ENCODE data around the gene ANP32E. TPM values are rescaled to one million over a fixed set of nuclear protein-coding genes. Genes with fewer than 3 reads are reported as not detected.
A peak's percentile ranks its signal among the peaks of the same experiment; 100 is the strongest.
"Not testable (repeated sequence)": the region's sequence is repeated elsewhere in the genome, so short reads cannot be mapped to it uniquely, and the experiment has no call there.

The ANP32E gene
- total RNA-seq, 1 experiment from 2014 or later = 77.4 TPM

DNA sequence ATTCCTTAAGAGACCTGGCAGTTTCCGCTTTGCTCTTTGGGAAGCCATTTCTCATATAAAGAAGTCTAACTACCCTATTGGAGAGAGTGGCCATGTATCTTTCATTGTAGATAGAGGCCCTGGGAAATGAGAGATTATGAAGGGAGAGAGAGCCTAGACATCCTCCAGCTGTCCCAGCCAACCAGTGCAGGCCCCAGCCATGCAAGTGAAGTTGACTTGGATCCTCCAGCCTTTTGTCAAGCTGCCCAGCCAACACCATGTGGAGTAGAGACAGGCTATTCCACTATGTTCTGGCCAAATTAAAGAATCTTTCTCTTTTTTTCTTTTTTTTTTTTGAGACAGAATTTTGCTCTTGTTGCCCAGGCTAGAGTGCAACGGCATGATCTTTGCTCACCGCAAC, 7.1 kb upstream of the ANP32E start:
- H3K4me2 ChIP-seq (ENCODE audit: low read depth, low read length, poor library complexity, severe bottlenecking) = no peak overlapping the region

DNA sequence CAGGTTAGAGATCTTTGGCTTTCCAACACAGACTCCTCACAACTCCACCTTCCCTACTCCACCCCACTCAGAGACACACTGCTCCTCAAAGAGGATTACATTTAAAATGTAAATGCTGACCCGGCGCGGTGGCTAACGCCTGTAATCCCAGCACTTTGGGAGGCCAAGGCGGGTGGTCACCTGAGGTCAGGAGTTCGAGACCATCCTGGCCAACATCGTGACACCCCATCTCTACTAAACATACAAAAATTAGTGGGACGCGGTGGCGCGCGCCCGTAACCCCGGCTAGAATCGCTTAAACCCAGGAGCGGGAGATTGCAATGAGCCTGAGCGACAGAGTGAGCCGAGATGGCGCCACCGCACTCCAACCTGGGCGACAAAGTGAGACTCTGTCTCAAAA, 1.8 kb upstream of the ANP32E start:
- DNase-seq = no peak
- H3K27me3 ChIP-seq (ENCODE audit: low read length) = no peaks in the 10 kb centered on the region
- no peaks in the 10 kb centered on the region for H3K36me3 ChIP-seq (ENCODE audit: insufficient read depth, low read length)
- H3K4me3 ChIP-seq (ENCODE audit: low read length) = no peak overlapping the region
- no peak overlapping the region for H2AFZ ChIP-seq (ENCODE audit: low read length)
- H4K20me1 ChIP-seq (ENCODE audit: insufficient read depth, low read depth, low read length) = no peaks in the 10 kb centered on the region
- H3K9ac ChIP-seq (ENCODE audit: low read length) = no peak overlapping the region
- no peak overlapping the region for H3K27ac ChIP-seq (ENCODE audit: low read length)
- peaks cover 22% of the 10 kb centered on the region for H3K4me1 ChIP-seq (ENCODE audit: low read length)
- no peaks in the 10 kb centered on the region for H3K9me3 ChIP-seq (ENCODE audit: low read length)
- no peak overlapping the region for H3K4me2 ChIP-seq (ENCODE audit: low read depth, low read length, poor library complexity, severe bottlenecking)
- peaks cover 31% of the 10 kb centered on the region for H3K79me2 ChIP-seq (ENCODE audit: low read length)
- no peaks in the 10 kb centered on the region for H3K9me2 ChIP-seq (replicated peaks; ENCODE audit: insufficient read depth, low read length)

More for the DNA sequence above, 7.1 kb upstream of the ANP32E start:
- Histone ChIP-seq H3K79me2 (ENCODE audit: low read length) (no peaks in the 10 kb centered on the region), H3K27ac (ENCODE audit: low read length) (no peak overlapping the region), H3K27me3 (ENCODE audit: low read length) (no peaks in the 10 kb centered on the region), H4K20me1 (ENCODE audit: insufficient read depth, low read depth, low read length) (no peaks in the 10 kb centered on the region), H3K4me1 (ENCODE audit: low read length) (no peaks in the 10 kb centered on the region), H3K9me3 (ENCODE audit: low read length) (no peaks in the 10 kb centered on the region), H3K9ac (ENCODE audit: low read length) (no peak overlapping the region), H2AFZ (ENCODE audit: low read length) (no peak overlapping the region), H3K36me3 (ENCODE audit: insufficient read depth, low read length) (no peaks in the 10 kb centered on the region), H3K4me3 (ENCODE audit: low read length) (no peak overlapping the region), H3K9me2 (replicated peaks; ENCODE audit: insufficient read depth, low read length) (no peaks in the 10 kb centered on the region)
- no peak for DNase-seq

DNA sequence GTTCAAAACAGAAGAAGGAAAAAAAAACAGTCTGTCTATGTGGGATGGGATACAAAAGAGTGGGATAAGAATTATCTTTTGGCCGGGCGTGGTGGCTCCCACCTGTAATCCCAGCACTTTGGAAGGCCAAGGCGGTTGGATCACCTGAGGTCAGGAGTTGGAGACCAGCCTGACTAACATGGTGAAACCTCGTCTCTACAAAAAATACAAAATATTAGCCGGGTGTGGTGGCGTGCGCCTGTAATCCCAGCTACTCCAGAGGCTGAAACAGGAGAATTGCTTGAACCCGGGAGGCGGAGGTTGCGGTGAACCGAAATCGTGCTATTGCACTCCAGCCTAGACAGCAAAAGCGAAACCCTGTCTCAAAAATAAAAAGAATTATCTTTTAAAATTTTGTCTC, 1.3 kb upstream of the ANP32E start:
- H3K27ac ChIP-seq (ENCODE audit: low read length) = not testable (repeated sequence)
- Histone ChIP-seq H3K4me2 (ENCODE audit: low read depth, low read length, poor library complexity, severe bottlenecking) (peak overlapping the region; percentile 74), H3K9ac (ENCODE audit: low read length) (peak overlapping the region; percentile 65; the same call in 1 of the 2 replicates)

DNA sequence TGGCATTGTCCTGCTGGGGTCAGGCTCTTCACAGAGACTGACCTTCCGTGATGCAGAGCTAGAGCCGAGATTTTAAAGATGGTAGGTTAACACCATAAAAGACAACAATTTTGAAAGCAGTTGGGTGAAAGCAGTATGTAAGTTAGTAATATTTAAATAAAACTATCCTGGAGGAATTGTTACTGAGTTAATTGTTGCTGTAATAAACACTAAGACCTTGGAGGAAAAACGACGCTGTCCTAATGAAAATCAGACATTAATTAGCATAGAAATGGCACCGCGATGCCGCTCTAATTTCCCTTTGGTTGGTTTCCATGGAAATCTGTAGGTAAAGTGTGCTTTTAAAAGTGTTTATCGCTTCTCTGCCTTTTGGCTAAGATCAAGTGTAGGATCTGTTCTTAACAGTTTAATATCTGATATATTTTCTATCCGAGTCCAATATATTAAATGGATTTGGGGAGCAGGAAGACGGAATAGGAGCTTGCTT, 745 bp upstream of the ANP32E start:
- peak; percentile 71 for DNase-seq
- peaks cover 23% of the 10 kb centered on the region for H3K4me1 ChIP-seq (ENCODE audit: low read length)
- H2AFZ ChIP-seq (ENCODE audit: low read length) = peak overlapping the region; percentile 23; the same call in 1 of the 2 replicates
- H3K9me2 ChIP-seq (replicated peaks; ENCODE audit: insufficient read depth, low read length) = no peaks in the 10 kb centered on the region
- H3K36me3 ChIP-seq (ENCODE audit: insufficient read depth, low read length) = peaks cover 2% of the 10 kb centered on the region; the same call in 1 of the 2 replicates
- peak overlapping the region; percentile 98 for H3K4me3 ChIP-seq (ENCODE audit: low read length)
- peaks cover 39% of the 10 kb centered on the region for H3K79me2 ChIP-seq (ENCODE audit: low read length)
- peak overlapping the region; percentile 74 for H3K4me2 ChIP-seq (ENCODE audit: low read depth, low read length, poor library complexity, severe bottlenecking)
- H3K9ac ChIP-seq (ENCODE audit: low read length) = peak overlapping the region; percentile 65
- H3K9me3 ChIP-seq (ENCODE audit: low read length) = no peaks in the 10 kb centered on the region
- peak overlapping the region; percentile 76 for H3K27ac ChIP-seq (ENCODE audit: low read length)
- no peaks in the 10 kb centered on the region for H3K27me3 ChIP-seq (ENCODE audit: low read length)
- H4K20me1 ChIP-seq (ENCODE audit: insufficient read depth, low read depth, low read length) = no peaks in the 10 kb centered on the region

More for the DNA sequence above, 1.3 kb upstream of the ANP32E start:
- not testable (repeated sequence) for H3K9me3 ChIP-seq (ENCODE audit: low read length); H2AFZ ChIP-seq (ENCODE audit: low read length); H3K36me3 ChIP-seq (ENCODE audit: insufficient read depth, low read length); H3K27me3 ChIP-seq (ENCODE audit: low read length); H3K9me2 ChIP-seq (replicated peaks; ENCODE audit: insufficient read depth, low read length); H4K20me1 ChIP-seq (ENCODE audit: insufficient read depth, low read depth, low read length); DNase-seq
- Histone ChIP-seq H3K4me1 (ENCODE audit: low read length) (peaks cover 23% of the 10 kb centered on the region), H3K79me2 (ENCODE audit: low read length) (peaks cover 35% of the 10 kb centered on the region), H3K4me3 (ENCODE audit: low read length) (peak overlapping the region; percentile 98)

DNA sequence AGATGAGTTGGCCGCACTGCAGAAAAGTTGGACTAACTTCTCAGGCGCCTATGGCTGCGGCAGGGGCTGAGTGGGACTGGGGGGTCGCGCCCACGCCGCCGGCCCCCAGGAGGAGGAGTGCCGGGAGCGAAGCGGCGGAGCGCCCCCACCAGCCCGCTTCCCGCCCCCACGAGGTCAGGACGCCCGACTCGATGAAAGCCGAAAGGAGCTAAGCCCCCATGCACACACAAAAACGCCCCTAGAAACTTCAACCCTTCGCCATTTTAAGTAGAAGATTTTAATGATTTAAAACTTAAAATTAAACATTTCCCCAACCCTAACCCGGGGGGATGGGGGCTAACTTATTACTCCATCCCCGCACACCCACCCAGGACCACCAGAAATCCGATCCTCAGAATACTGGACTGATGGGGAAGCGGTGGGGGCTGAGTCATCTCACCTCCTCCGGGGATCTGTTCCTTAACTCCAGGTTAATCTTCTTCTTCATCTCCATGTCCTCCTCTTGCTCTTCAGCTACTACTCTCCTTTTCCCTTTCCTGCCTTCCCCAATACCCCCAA, 539 bp downstream of the ANP32E start:
- Histone ChIP-seq H3K9ac (ENCODE audit: low read length) (peak overlapping the region; percentile 99), H3K9me3 (ENCODE audit: low read length) (no peaks in the 10 kb centered on the region), H3K9me2 (replicated peaks; ENCODE audit: insufficient read depth, low read length) (no peaks in the 10 kb centered on the region), H4K20me1 (ENCODE audit: insufficient read depth, low read depth, low read length) (no peaks in the 10 kb centered on the region), H3K79me2 (ENCODE audit: low read length) (peaks cover 52% of the 10 kb centered on the region), H3K4me2 (ENCODE audit: low read depth, low read length, poor library complexity, severe bottlenecking) (peak overlapping the region; percentile 99), H3K27me3 (ENCODE audit: low read length) (no peaks in the 10 kb centered on the region), H3K27ac (ENCODE audit: low read length) (peak overlapping the region; percentile 95), H3K4me1 (ENCODE audit: low read length) (peaks cover 23% of the 10 kb centered on the region), H3K36me3 (ENCODE audit: insufficient read depth, low read length) (peaks cover 12% of the 10 kb centered on the region; the same call in 1 of the 2 replicates), H3K4me3 (ENCODE audit: low read length) (peak overlapping the region; percentile 98), H2AFZ (ENCODE audit: low read length) (peak overlapping the region; percentile 42; the same call in 1 of the 2 replicates)
- peak; percentile 77 for DNase-seq

DNA sequence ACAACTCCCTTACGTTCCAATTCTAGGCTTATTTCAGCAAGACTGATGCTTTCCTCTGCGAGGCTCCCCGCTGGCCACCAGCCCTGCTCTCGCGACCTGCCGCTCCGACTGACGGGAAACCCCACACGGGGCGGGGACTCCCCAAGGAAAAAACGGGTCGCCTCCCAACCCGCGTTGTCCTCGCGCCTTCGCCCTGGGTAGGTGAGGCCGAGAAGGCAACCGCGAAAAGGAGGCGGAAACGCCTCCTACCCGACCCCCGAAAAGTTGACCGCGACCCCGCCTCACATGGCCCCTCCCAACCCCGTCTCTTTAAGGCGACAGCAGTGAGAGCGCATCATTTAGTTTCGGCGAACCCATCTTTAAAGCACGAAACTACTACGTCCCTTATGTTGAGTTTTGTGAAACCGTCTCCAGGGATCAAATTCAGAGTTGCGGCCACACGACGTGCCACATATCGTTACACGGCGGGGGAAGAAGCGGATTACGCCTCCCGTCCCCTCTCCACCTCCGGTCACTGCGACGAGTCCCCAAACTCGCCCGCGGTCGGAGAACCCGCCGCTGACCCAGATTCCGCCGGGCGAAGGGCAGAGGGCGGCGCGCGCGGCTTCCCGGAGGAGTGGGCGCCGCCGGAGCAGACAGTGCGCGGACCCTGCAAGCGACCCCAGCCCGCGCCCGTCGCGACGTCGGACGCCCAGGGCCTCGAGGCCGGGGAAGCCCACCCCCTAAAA, 1.2 kb downstream of the ANP32E start:
- Histone ChIP-seq H3K9me3 (ENCODE audit: low read length) (no peaks in the 10 kb centered on the region), H3K9me2 (replicated peaks; ENCODE audit: insufficient read depth, low read length) (no peaks in the 10 kb centered on the region), H3K27me3 (ENCODE audit: low read length) (no peaks in the 10 kb centered on the region), H3K9ac (ENCODE audit: low read length) (peak overlapping the region; percentile 99), H3K4me1 (ENCODE audit: low read length) (peaks cover 23% of the 10 kb centered on the region), H3K36me3 (ENCODE audit: insufficient read depth, low read length) (peaks cover 18% of the 10 kb centered on the region; the same call in 1 of the 2 replicates), H4K20me1 (ENCODE audit: insufficient read depth, low read depth, low read length) (no peaks in the 10 kb centered on the region), H2AFZ (ENCODE audit: low read length) (peak overlapping the region; percentile 0; the same call in 1 of the 2 replicates), H3K79me2 (ENCODE audit: low read length) (peaks cover 57% of the 10 kb centered on the region), H3K4me3 (ENCODE audit: low read length) (peak overlapping the region; percentile 98), H3K27ac (ENCODE audit: low read length) (peak overlapping the region; percentile 95), H3K4me2 (ENCODE audit: low read depth, low read length, poor library complexity, severe bottlenecking) (peak overlapping the region; percentile 99)
- peak; percentile 94 for DNase-seq

DNA sequence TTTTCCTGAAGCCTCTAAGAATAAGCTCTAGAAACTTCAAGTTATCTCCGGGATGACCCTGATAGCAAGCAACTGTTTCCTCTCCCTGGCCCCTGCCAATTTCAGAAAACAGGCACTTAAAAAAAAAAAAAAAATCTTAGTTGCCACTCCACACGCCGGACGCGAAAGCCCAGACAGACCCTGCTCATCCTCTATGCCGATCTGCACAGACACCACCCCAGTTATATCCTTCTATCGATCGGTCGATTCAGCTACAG, 1.7 kb downstream of the ANP32E start:
- H3K9ac ChIP-seq (ENCODE audit: low read length) = peak overlapping the region; percentile 99
- H3K9me3 ChIP-seq (ENCODE audit: low read length) = no peaks in the 10 kb centered on the region
- H3K36me3 ChIP-seq (ENCODE audit: insufficient read depth, low read length) = peaks cover 20% of the 10 kb centered on the region

More for the DNA sequence above, 1.7 kb downstream of the ANP32E start:
- Histone ChIP-seq H3K9me2 (replicated peaks; ENCODE audit: insufficient read depth, low read length) (no peaks in the 10 kb centered on the region), H3K4me2 (ENCODE audit: low read depth, low read length, poor library complexity, severe bottlenecking) (peak overlapping the region; percentile 99), H2AFZ (ENCODE audit: low read length) (no peak overlapping the region; the same call in 1 of the 2 replicates), H4K20me1 (ENCODE audit: insufficient read depth, low read depth, low read length) (no peaks in the 10 kb centered on the region), H3K79me2 (ENCODE audit: low read length) (peaks cover 57% of the 10 kb centered on the region), H3K4me3 (ENCODE audit: low read length) (peak overlapping the region; percentile 98), H3K4me1 (ENCODE audit: low read length) (peaks cover 23% of the 10 kb centered on the region), H3K27ac (ENCODE audit: low read length) (peak overlapping the region; percentile 95), H3K27me3 (ENCODE audit: low read length) (no peaks in the 10 kb centered on the region)
- no peak for DNase-seq

Data from Karpas-422 (cell line).